Memory B cell (primary cell): Measurements from ENCODE around the gene IYD.
"Not testable (repeated sequence)": the region's sequence is repeated elsewhere in the genome, so short reads cannot be mapped to it uniquely, and the experiment has no call there.

Experiments used
- ATAC-seq: fragments of 150-1000 bp; cut with Tn5 transposase; 2 replicates; pipeline ENCODE4 v1.10.0; 2021; ENCODE audit warnings: low read depth, mild to moderate bottlenecking, moderate library complexity
- DNase-seq, 2 donors: peaks; one replicate each; pipeline ENCODE4 v3.0.0; 2022; ENCODE audit warnings: low spot score in 2 of 2
- H3K27ac Mint-ChIP-seq: one replicate; pipeline ENCODE4 v1.8.0; 2022; ENCODE audit warnings: mild to moderate bottlenecking, moderate library complexity, mixed read lengths
- H3K27me3 Mint-ChIP-seq: one replicate; pipeline ENCODE4 v1.8.0; 2022; ENCODE audit warnings: mixed read lengths
- H3K36me3 Mint-ChIP-seq: one replicate; pipeline ENCODE4 v1.8.0; 2022; ENCODE audit warnings: mild to moderate bottlenecking, mixed read lengths
- H3K4me1 Mint-ChIP-seq: one replicate; pipeline ENCODE4 v1.8.0; 2022; ENCODE audit warnings: mixed read lengths
- H3K4me3 Mint-ChIP-seq: one replicate; pipeline ENCODE4 v1.8.0; 2022; ENCODE audit warnings: mild to moderate bottlenecking, moderate library complexity, mixed read lengths
- H3K9me3 Mint-ChIP-seq: one replicate; pipeline ENCODE4 v1.8.0; 2022; ENCODE audit warnings: mixed read lengths

Gene IYD

DNA sequence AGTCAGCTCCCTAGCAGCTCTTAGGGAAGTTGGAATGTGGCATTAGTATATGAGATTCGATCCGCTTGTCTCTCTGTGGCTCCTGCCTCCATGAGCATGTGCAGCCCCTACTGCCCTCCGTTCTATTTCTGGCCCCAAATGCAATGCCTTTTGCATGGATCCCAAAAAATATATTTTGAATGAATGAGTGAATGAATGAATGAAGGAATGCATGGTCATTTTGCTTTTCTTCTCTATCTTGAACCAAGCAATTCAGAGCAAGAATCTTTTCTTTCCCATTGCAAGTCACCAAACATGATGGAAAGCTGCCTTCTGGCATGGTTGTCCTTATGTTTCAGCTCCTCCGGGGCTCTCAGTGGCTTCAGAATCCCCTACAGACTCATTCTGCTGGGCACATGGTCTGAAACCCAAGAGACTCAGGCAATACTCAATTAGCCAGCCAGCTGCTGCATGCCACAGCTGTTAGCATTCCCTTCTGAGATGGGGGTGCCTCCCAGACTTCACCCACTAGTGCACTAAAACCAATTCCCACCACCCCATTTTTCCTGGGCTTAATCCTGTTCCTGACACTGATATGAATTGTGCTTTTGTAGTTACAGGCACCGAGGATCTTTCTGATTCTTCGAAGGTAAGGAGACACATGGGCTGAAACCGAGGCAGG, 2.6 kb upstream of the IYD start:
- Mint-ChIP-seq H3K36me3 (peaks cover 2% of the 10 kb centered on the region), H3K27me3 (peaks cover 11% of the 10 kb centered on the region), H3K9me3 (no peaks in the 10 kb centered on the region), H3K4me1 (no peaks in the 10 kb centered on the region), H3K4me3 (no peak overlapping the region), H3K27ac (no peak overlapping the region)
- DNase-seq (no peak), ATAC-seq (no peak)

DNA sequence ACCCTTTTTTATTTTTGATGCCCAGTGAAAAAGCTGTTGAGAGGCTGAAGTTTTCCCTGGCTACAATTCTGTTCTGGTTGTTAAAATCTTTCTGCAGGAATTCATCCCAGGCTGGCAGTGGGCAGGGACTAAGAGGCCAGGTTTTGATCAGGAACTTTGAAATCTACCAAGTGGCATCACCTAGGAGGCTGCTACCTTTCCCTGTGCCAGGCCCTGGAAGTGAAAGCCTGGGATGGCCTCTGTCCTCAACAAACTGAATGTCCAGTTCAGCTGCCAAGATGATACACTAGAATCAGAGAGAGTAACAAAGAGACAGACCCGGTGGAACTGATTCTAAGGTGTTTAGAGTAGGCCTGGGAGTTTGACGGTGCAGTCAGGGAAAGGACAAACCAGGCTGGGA, 596 bp downstream of the IYD start:
- H3K27ac Mint-ChIP-seq: no peak overlapping the region
- H3K4me3 Mint-ChIP-seq: no peak overlapping the region
- peaks cover 2% of the 10 kb centered on the region for H3K36me3 Mint-ChIP-seq
- peaks cover 13% of the 10 kb centered on the region for H3K27me3 Mint-ChIP-seq
- ATAC-seq (no peak), DNase-seq (no peak)
- no peaks in the 10 kb centered on the region for H3K4me1 Mint-ChIP-seq
- H3K9me3 Mint-ChIP-seq: no peaks in the 10 kb centered on the region

DNA sequence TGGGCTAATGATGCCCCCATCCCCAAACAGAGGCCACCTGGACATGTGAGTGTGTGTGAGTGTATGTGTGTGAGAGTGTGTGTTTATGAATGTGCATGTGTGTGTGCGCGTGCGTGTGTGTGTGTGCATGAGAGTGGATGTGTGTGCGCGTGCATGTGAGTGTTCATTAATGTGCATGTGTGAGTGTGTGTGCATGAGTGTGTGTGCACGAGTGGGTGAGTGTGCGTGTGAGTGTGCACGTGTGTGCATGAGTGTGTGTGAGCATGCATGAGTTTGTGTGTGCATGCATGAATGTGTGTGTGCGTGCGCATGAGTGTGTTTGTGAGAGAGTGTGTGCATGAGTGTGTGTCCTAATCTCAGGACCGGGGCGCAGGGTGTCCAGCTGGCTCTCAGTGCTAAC, 1.3 kb downstream of the IYD start:
- Mint-ChIP-seq H3K4me3 (no peak overlapping the region), H3K9me3 (no peaks in the 10 kb centered on the region), H3K27me3 (peaks cover 13% of the 10 kb centered on the region), H3K36me3 (peaks cover 2% of the 10 kb centered on the region), H3K27ac (no peak overlapping the region), H3K4me1 (no peaks in the 10 kb centered on the region)
- DNase-seq (no peak), ATAC-seq (no peak)

DNA sequence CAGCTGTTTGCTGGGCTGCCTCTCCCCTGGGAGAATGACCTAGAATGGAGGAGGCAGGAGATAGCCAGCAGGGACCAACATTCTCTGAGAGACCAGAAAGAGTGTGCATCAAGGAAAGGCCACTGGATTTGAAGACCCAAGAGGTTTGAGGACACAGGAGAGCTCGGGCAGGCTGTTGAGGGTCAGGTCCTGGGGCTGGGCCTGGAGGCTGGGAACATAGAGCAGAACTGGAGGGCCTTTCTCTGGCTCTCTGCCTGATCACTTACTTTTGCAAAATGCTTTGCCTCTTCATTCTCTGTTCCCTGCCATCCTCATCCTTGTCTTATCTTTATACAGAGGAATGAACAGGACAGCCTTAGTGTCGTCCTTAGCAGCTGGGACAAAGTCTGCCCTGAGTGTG, 2.5 kb downstream of the IYD start:
- no peaks in the 10 kb centered on the region for H3K4me1 Mint-ChIP-seq
- DNase-seq (no peak), ATAC-seq (no peak)
- no peaks in the 10 kb centered on the region for H3K9me3 Mint-ChIP-seq
- H3K27ac Mint-ChIP-seq: no peak overlapping the region
- H3K36me3 Mint-ChIP-seq: peaks cover 2% of the 10 kb centered on the region
- H3K27me3 Mint-ChIP-seq: peaks cover 13% of the 10 kb centered on the region
- no peak overlapping the region for H3K4me3 Mint-ChIP-seq

DNA sequence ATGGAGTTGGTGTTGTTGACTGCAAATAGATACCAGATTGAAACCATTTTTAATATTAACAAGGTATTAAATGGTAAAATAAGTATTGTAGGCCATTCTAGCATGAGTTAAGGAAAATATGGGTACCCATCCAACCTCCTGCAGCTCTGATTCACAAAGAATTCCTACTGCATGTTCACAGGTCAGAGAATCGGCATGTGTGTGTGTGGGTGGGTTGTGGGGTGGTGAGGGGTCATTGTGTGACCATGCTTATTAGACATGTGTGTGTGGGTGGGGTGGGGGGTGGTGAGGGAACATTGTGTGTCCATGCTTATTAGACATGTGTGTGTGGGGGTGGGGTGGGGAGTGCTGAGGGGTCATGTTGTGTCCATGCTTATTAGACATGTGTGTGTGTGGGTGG, 3.2 kb downstream of the IYD start:
- no peak for ATAC-seq
- DNase-seq: no peak
- peaks cover 2% of the 10 kb centered on the region for H3K36me3 Mint-ChIP-seq
- no peak overlapping the region for H3K4me3 Mint-ChIP-seq
- H3K4me1 Mint-ChIP-seq: no peaks in the 10 kb centered on the region
- H3K27ac Mint-ChIP-seq: no peak overlapping the region
- H3K27me3 Mint-ChIP-seq: peaks cover 12% of the 10 kb centered on the region
- no peaks in the 10 kb centered on the region for H3K9me3 Mint-ChIP-seq

DNA sequence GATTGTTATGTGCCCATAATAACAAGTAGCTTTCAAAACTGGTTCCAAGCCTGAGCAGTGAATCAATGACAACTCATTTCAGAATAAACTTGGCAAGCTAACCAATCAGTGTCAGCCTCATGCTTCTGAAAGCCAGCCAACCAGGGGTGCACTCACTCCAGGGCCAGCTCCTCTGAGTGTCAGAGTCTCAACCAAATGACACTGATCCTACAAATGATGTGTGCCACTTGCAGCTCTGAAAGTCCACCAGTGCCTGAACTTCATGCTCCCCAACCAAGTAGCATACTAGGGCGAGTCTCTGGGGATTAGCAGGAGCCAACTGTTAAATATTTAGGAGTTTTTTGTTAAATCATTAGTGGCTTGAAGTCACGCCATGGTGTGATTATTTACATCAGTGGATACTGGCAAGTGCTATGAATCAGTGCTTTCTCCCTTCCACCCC, 4.5 kb downstream of the IYD start:
- Mint-ChIP-seq H3K4me1 (no peaks in the 10 kb centered on the region), H3K27me3 (peaks cover 12% of the 10 kb centered on the region), H3K27ac (no peak overlapping the region), H3K4me3 (no peak overlapping the region), H3K36me3 (no peaks in the 10 kb centered on the region), H3K9me3 (no peaks in the 10 kb centered on the region)
- DNase-seq (no peak), ATAC-seq (no peak)

DNA sequence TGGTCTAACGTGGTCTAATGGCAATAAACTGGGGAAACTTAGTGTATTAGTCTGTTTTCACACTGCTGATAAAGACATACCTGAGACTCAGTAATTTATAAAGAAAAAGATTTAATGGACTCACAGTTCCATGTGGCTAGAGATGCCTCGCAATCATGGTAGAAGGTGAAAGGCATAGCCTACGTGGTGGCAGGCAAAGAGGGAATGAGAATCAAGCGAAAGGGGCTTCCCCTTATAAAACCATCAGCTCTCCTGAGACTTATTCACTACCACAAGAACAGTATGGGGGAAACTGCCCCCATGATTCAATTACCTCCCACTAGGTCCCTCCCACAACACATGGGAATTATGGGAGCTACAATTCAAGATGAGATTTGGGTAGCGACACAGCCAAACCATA, 5.5 kb downstream of the IYD start:
- not testable (repeated sequence) for H3K27ac Mint-ChIP-seq, H3K9me3 Mint-ChIP-seq, H3K4me3 Mint-ChIP-seq, DNase-seq, H3K36me3 Mint-ChIP-seq, ATAC-seq, H3K4me1 Mint-ChIP-seq
- peaks cover 15% of the 10 kb centered on the region for H3K27me3 Mint-ChIP-seq

DNA sequence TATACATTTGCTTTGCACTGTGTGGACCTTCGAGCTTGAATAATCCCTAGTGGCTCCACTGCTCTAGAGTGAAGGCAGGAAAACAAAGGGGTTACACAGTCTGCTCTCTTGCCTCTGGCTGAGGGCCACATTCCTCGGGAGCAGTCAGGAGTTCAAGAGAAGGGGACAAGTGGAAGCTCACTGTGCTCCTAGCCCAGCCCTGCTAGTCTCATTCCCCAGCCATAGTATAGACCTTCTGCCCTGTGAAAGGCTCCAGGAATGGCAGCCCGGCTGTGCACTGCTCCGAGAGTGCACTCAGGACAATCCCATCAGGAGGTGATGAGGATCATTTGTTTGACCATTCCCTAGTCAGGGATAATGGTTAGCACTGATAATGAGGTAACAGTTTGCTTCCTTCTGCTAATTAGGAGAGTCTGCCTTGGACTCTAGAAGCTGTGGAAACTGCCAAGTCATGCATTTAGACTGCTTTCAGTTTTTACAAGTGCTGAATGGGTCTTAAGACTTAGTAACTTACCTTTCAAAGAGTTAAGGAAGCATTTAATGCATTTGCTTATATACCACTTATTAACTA, 8.5 kb downstream of the IYD start:
- Mint-ChIP-seq H3K36me3 (no peaks in the 10 kb centered on the region), H3K9me3 (no peaks in the 10 kb centered on the region), H3K4me3 (no peak overlapping the region), H3K4me1 (no peaks in the 10 kb centered on the region), H3K27me3 (peaks cover 21% of the 10 kb centered on the region), H3K27ac (no peak overlapping the region)
- no peak for DNase-seq
- no peak for ATAC-seq

DNA sequence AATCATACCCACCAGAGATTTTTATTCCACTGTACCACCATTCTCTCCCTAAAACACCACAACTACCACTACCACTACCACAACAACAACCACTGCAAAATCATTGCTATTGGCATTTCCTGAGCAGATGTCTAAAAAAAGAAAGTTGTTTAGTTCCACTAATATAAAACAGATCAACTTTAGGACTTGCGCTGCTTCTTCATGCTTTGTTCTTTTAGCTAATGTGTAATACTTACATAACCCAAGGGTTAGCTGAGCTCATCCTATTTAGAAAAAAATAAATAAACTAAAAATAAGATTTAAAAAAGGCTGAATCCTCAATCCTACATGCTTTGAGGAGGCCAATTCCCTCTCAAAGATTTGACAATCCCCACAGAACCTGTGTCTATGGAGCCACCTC, 11.4 kb downstream of the IYD start:
- Mint-ChIP-seq H3K9me3 (no peaks in the 10 kb centered on the region), H3K27ac (no peak overlapping the region), H3K4me1 (no peaks in the 10 kb centered on the region), H3K27me3 (peaks cover 16% of the 10 kb centered on the region), H3K36me3 (no peaks in the 10 kb centered on the region), H3K4me3 (no peak overlapping the region)
- no peak for ATAC-seq
- no peak for DNase-seq

DNA sequence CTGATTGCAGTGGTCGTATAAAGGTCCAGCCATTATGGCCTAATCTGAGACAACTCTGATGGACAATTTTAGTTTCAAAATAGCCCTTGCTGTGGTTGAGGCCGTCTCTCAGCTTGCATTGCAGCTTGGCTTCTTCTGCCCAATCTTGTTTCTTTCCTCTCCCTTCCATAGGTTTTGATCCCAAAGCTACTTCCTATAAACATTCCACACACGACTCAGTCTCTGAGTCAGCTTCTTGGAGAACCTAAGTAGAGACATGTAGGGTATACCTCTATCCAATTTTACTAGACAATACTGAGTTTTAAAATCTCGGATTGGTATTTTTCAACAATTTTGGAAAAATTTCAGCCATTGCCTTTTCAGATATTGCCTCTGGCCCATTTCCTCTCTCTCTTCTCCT, 13.4 kb downstream of the IYD start:
- H3K4me3 Mint-ChIP-seq: no peak overlapping the region
- no peaks in the 10 kb centered on the region for H3K4me1 Mint-ChIP-seq
- peaks cover 14% of the 10 kb centered on the region for H3K27me3 Mint-ChIP-seq
- H3K27ac Mint-ChIP-seq: no peak overlapping the region
- no peak for ATAC-seq
- no peak for DNase-seq
- H3K36me3 Mint-ChIP-seq: no peaks in the 10 kb centered on the region
- no peaks in the 10 kb centered on the region for H3K9me3 Mint-ChIP-seq

DNA sequence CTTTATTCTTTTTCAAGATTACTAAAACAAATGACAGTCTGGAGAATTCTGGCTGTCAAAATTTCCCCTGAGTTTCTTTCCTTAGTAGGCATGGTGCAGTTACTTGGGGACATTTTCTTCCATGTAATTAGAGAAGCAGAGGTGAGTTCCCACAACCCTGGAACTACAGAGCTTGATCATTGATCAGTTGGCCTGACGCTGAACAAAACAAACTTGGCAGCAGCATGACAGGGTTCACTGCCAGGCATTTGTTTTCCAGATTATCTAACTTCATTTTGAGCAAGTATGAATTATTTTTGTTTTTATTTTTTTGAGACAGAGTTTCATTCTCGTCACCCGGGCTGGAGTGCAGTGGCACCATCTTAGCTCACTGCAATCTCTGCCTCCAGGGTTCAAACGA, 22.6 kb downstream of the IYD start:
- Mint-ChIP-seq H3K36me3 (no peaks in the 10 kb centered on the region), H3K4me1 (peaks cover 2% of the 10 kb centered on the region), H3K27me3 (peaks cover 9% of the 10 kb centered on the region)

DNA sequence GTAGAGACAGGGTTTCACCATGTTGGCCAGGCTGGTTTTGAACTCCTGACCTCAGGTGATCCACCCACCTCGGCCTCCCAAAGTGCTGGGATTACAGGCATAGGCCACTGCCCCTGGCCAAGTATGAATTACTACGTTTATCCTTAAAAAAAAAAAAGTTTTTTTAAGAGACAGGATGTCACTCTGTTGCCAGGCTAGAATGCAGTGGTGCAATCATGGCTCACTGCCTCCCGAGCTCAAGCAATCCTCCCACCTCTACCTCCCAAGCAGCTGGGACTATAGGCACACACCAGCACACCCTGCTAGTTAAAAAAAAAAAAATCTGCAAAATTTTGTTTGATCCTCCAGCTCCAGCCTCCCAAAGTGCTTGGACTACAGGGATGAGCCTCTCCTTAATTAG, 23.1 kb downstream of the IYD start:
- Mint-ChIP-seq H3K27ac (no peak overlapping the region), H3K4me3 (no peak overlapping the region), H3K36me3 (no peaks in the 10 kb centered on the region), H3K4me1 (peaks cover 2% of the 10 kb centered on the region), H3K27me3 (peaks cover 9% of the 10 kb centered on the region), H3K9me3 (no peaks in the 10 kb centered on the region)
- DNase-seq (no peak), ATAC-seq (no peak)

More for the DNA sequence above, 22.6 kb downstream of the IYD start:
- Mint-ChIP-seq H3K4me3 (no peak overlapping the region), H3K27ac (no peak overlapping the region), H3K9me3 (no peaks in the 10 kb centered on the region)
- no peak for ATAC-seq
- no peak for DNase-seq

DNA sequence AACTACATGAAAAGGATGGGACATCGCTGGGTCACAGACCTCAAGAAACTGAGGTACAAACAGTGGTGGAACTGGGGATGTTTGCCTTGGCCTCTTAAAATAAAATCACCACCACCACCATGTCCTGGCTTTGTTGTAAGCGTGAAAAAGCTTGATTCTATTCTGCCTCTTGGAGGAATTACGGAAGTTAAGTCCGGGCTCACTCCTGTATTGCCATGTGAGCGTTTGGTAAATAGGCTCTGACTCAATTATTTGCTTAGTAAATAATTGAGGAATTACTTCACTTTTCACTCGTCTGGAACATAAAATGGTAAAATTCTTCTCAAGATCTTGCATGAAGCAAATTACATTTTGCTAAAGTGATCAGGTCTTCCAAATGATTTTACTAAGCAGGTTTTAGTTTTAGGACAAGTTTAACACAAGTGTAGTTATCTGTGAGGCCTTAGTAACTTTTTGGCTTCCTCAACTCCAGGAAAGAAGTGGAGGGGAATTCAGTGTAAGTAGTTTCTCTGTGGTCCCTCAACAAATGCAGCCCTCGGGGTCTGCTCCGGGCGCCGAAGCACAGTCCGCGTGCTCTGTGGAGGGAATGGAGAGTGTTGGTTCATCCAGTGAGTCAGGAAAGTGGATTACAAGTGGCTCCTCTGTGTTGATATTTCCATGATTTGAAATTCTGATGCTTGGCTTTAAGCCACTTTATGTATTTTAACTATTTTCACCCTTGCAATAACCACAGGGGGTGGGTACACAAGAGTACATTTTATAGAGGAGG, 23.8 kb downstream of the IYD start:
- Mint-ChIP-seq H3K36me3 (no peaks in the 10 kb centered on the region), H3K9me3 (no peaks in the 10 kb centered on the region), H3K27me3 (peaks cover 6% of the 10 kb centered on the region), H3K27ac (no peak overlapping the region), H3K4me1 (peaks cover 2% of the 10 kb centered on the region), H3K4me3 (no peak overlapping the region)
- DNase-seq (no peak), ATAC-seq (no peak)

DNA sequence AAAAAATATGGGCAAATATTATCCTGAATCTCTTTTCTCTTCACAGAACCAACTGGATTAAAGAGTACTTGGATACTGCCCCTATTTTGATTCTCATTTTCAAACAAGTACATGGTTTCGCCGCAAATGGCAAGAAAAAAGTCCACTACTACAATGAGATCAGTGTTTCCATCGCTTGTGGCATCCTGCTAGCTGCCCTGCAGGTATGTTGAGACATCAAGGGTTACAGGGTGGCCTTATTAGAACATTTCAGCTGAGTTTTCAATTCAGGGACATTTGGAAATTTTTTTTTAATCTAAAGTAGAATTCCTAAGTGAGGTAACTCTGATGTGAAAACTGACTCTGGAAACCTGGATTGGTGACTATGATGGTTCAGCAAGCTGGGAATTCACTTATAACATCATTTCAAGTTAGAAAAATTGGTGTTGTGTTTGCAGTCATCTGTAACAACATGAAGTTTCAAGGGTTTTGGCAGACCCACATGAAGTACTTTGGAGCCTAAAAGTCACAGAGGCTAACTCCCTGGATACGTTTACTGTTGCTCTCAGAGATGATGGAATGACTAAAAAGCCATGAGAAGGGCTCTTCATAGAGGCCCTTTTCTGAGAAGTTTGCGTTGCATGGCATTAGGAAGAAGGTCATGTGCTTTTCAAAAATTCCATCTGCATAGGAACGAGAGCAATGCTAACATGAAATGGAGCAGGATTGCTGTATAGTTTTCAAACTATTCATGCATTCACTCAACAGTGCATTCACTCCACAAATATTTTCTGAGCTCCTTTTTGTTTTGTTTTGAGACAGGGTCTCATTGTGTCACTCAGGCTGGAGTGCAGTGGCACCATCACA, 25.5 kb downstream of the IYD start:
- H3K27ac Mint-ChIP-seq: no peak overlapping the region
- H3K4me3 Mint-ChIP-seq: no peak overlapping the region
- DNase-seq (no peak), ATAC-seq (no peak)
- peaks cover 6% of the 10 kb centered on the region for H3K27me3 Mint-ChIP-seq
- no peaks in the 10 kb centered on the region for H3K9me3 Mint-ChIP-seq
- H3K36me3 Mint-ChIP-seq: no peaks in the 10 kb centered on the region
- peaks cover 2% of the 10 kb centered on the region for H3K4me1 Mint-ChIP-seq
